Right lobe of liver (tissue), 4 donors: ENCODE measurements around the gene B3GNT8.
A peak's percentile ranks its signal among the peaks of the same experiment; 100 is the strongest.

Experiments
- POLR2A ChIP-seq: fragments of 450-650 bp; IDR thresholded peaks from one replicate; pipeline ENCODE4 v1.6.1; 2017; ENCODE audit warnings: antibody characterized with exemption, mild to moderate bottlenecking
- TF ChIP-seq, protein P1 (sequence below), 4 donors: fragments of 200-600 bp in 3 of 4; fragments of 450-650 bp in 1 of 4; IDR thresholded peaks; one replicate each; pipeline versions ENCODE4 v1.5.1 to v1.8.0; 2016 to 2022; ENCODE audit warnings: antibody characterized with exemption in 4 of 4, mild to moderate bottlenecking in 2 of 4
- donor health status: DM: no; HTN: no; CAD: no.
- donor health status: DM: no; HTN: no; CAD: no.
- donor health status: DM: no; HTN: yes; CAD: no.

DNA sequence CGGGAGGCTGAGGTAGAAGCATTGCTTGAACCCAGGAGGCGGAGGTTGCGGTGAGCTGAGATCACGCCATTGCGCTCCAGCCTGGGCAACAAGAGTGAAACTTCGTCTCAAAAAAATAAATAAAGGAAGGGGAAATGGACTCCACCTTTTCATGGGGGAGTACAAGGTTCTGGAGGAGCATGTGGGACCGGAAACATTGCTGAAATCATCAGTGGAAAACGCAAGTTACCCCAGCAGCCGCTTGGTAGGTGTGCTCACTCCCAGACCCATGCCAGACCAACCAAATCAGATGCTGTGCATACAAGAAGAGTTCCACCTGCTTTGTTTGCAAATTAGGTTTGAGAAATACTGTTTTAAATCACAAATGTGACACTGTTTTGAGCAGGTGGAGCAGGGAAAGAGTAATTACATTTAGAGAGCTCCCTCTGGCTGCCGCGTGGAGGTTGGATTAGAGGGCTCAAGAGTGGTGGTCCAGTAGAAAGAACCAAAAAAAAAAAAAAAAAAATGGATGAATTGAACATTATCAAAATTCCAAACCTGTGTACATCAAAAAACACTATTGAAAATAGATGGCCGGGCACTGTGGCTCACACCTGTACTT lies 20.7 kb upstream of the B3GNT8 start:
- TF ChIP-seq, protein P1, sequence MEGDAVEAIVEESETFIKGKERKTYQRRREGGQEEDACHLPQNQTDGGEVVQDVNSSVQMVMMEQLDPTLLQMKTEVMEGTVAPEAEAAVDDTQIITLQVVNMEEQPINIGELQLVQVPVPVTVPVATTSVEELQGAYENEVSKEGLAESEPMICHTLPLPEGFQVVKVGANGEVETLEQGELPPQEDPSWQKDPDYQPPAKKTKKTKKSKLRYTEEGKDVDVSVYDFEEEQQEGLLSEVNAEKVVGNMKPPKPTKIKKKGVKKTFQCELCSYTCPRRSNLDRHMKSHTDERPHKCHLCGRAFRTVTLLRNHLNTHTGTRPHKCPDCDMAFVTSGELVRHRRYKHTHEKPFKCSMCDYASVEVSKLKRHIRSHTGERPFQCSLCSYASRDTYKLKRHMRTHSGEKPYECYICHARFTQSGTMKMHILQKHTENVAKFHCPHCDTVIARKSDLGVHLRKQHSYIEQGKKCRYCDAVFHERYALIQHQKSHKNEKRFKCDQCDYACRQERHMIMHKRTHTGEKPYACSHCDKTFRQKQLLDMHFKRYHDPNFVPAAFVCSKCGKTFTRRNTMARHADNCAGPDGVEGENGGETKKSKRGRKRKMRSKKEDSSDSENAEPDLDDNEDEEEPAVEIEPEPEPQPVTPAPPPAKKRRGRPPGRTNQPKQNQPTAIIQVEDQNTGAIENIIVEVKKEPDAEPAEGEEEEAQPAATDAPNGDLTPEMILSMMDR (IDR thresholded peaks at IDR 0.05): peak in 1 of 4 donors; percentile 5
- TF ChIP-seq POLR2A: no peak
